Activated CD4-positive, alpha-beta T cell treated with anti-CD3 and anti-CD28 coated beads, Interleukin-2, amount 10 ng/mL, durations not matched to agents 24 days and 14 days (primary cell): ENCODE measurements around the gene AAMP. TPM values are rescaled to one million over a fixed set of nuclear protein-coding genes. Genes with fewer than 3 reads are reported as not detected.
A peak's percentile ranks its signal among the peaks of the same experiment; 100 is the strongest.
"Not testable (repeated sequence)": the region's sequence is repeated elsewhere in the genome, so short reads cannot be mapped to it uniquely, and the experiment has no call there.

Experiments used
- DNase-seq: peaks from one replicate; pipeline ENCODE4 v3.0.0; 2022
- H3K27ac Mint-ChIP-seq: one replicate; pipeline ENCODE4 v1.8.0; 2022; ENCODE audit warnings: mild to moderate bottlenecking, mixed read lengths
- H3K27me3 Mint-ChIP-seq: one replicate; pipeline ENCODE4 v1.8.0; 2022; ENCODE audit warnings: mixed read lengths
- H3K36me3 Mint-ChIP-seq: one replicate; pipeline ENCODE4 v1.8.0; 2022; ENCODE audit warnings: low read depth, mild to moderate bottlenecking, mixed read lengths
- H3K4me1 Mint-ChIP-seq: one replicate; pipeline ENCODE4 v1.8.0; 2021; ENCODE audit warnings: mixed read lengths
- H3K4me3 Mint-ChIP-seq: one replicate; pipeline ENCODE4 v1.8.0; 2022; ENCODE audit warnings: mild to moderate bottlenecking, moderate library complexity, mixed read lengths
- H3K9me3 Mint-ChIP-seq: one replicate; pipeline ENCODE4 v1.8.0; 2021; ENCODE audit warnings: mixed read lengths
- intact Hi-C: fragments of 100-400 bp; cut with micrococcal nuclease; formaldehyde crosslinking; loops from one replicate; pipeline ENCODE4 v1.15.1; 2023
- total RNA-seq: library from RNA; stranded (reverse); gene quantifications from 2 replicates; pipeline ENCODE4 v1.2.3, GENCODE V29; 2022

Gene AAMP
- total RNA-seq, 1 donor from 2014 or later: 89.0 TPM

GRCh38 chr2:218276986-218277755, 7.2 kb upstream of the AAMP start:
- Mint-ChIP-seq H3K27ac (no peak overlapping the region), H3K9me3 (no peaks in the 10 kb centered on the region), H3K4me3 (no peak overlapping the region), H3K4me1 (peaks cover 11% of the 10 kb centered on the region), H3K36me3 (peaks cover 61% of the 10 kb centered on the region), H3K27me3 (no peaks in the 10 kb centered on the region)
- intact Hi-C loops: loop anchor here (10.0 kb wide), 1 partner anchor 1862 kb away; the partner anchor contains the start of gene SMARCAL1
- no peak for DNase-seq

- Mint-ChIP-seq H3K27ac (peak overlapping the region; percentile 5), H3K4me1 (peaks cover 23% of the 10 kb centered on the region), H3K9me3 (no peaks in the 10 kb centered on the region), H3K27me3 (no peaks in the 10 kb centered on the region), H3K36me3 (peaks cover 60% of the 10 kb centered on the region), H3K4me3 (no peak overlapping the region)
- intact Hi-C loops: loop anchor here (10.0 kb wide), 1 partner anchor 1861 kb away; the partner anchor contains the start of gene SMARCAL1
- no peak for DNase-seq
These were observed 5.6 kb upstream of the AAMP start for GRCh38 chr2:218275371-218276072.

- H3K4me3 Mint-ChIP-seq: no peak overlapping the region
- intact Hi-C loops: loop anchor here (5.0 to 10.0 kb wide), 2 partner anchors 1268 to 1860 kb away; partner anchors contain the start of genes CHPF, SMARCAL1 and TMEM198
- H3K9me3 Mint-ChIP-seq: no peaks in the 10 kb centered on the region
- peaks cover 25% of the 10 kb centered on the region for H3K4me1 Mint-ChIP-seq
- no peak overlapping the region for H3K27ac Mint-ChIP-seq
- peaks cover 58% of the 10 kb centered on the region for H3K36me3 Mint-ChIP-seq
- no peak for DNase-seq
- peaks cover 2% of the 10 kb centered on the region for H3K27me3 Mint-ChIP-seq
These were observed 4.6 kb upstream of the AAMP start for GRCh38 chr2:218274586-218274985.

GRCh38 chr2:218273908-218274249, 3.9 kb upstream of the AAMP start:
- DNase-seq: no peak
- Mint-ChIP-seq H3K36me3 (peaks cover 58% of the 10 kb centered on the region), H3K9me3 (no peaks in the 10 kb centered on the region), H3K27ac (no peak overlapping the region), H3K27me3 (peaks cover 2% of the 10 kb centered on the region), H3K4me1 (peaks cover 29% of the 10 kb centered on the region), H3K4me3 (no peak overlapping the region)
- intact Hi-C loops: loop anchor here (2.0 to 10.0 kb wide), 3 partner anchors 83 to 1859 kb away; partner anchors contain the start of genes CATIP, CHPF, SMARCAL1 and TMEM198

- H3K4me3 Mint-ChIP-seq, H3K27ac Mint-ChIP-seq, H3K9me3 Mint-ChIP-seq, H3K27me3 Mint-ChIP-seq, DNase-seq: not testable (repeated sequence)
- H3K36me3 Mint-ChIP-seq: peaks cover 55% of the 10 kb centered on the region
- peaks cover 29% of the 10 kb centered on the region for H3K4me1 Mint-ChIP-seq
- intact Hi-C loops: loop anchor here (2.0 to 10.0 kb wide), 3 partner anchors 83 to 1859 kb away; partner anchors contain the start of genes CATIP, CHPF, SMARCAL1 and TMEM198
These were observed 3.4 kb upstream of the AAMP start for GRCh38 chr2:218273214-218273907.

- Mint-ChIP-seq H3K36me3 (peaks cover 53% of the 10 kb centered on the region), H3K9me3 (no peaks in the 10 kb centered on the region), H3K27ac (peak overlapping the region; percentile 29), H3K4me3 (peak overlapping the region; percentile 28), H3K27me3 (peaks cover 2% of the 10 kb centered on the region), H3K4me1 (peaks cover 29% of the 10 kb centered on the region)
- intact Hi-C loops: loop anchor here (2.0 to 10.0 kb wide), 3 partner anchors 84 to 1858 kb away; partner anchors contain the start of genes CATIP, CHPF, SMARCAL1 and TMEM198
- DNase-seq: peak; percentile 94
These were observed 2.7 kb upstream of the AAMP start for GRCh38 chr2:218272531-218273212.

- peaks cover 2% of the 10 kb centered on the region for H3K27me3 Mint-ChIP-seq
- peak overlapping the region; percentile 99 for H3K4me3 Mint-ChIP-seq
- no peaks in the 10 kb centered on the region for H3K9me3 Mint-ChIP-seq
- H3K36me3 Mint-ChIP-seq: peaks cover 53% of the 10 kb centered on the region
- DNase-seq: no peak
- H3K27ac Mint-ChIP-seq: peak overlapping the region; percentile 29
- H3K4me1 Mint-ChIP-seq: peaks cover 33% of the 10 kb centered on the region
- intact Hi-C loops: loop anchor here (2.0 to 10.0 kb wide), 3 partner anchors 85 to 1857 kb away; partner anchors contain the start of genes CATIP, CHPF, SMARCAL1 and TMEM198
These were observed 2.1 kb upstream of the AAMP start for GRCh38 chr2:218271865-218272530.

- DNase-seq: no peak
- intact Hi-C loops: loop anchor here (5.0 to 10.0 kb wide), 2 partner anchors 1271 to 1857 kb away; partner anchors contain the start of genes CHPF, SMARCAL1 and TMEM198
- Mint-ChIP-seq H3K4me3 (peak overlapping the region; percentile 99), H3K36me3 (peaks cover 52% of the 10 kb centered on the region), H3K4me1 (peaks cover 35% of the 10 kb centered on the region), H3K27me3 (peaks cover 2% of the 10 kb centered on the region), H3K27ac (peak overlapping the region; percentile 96), H3K9me3 (no peaks in the 10 kb centered on the region)
These were observed 1.5 kb upstream of the AAMP start for GRCh38 chr2:218271487-218271797.

- Mint-ChIP-seq H3K36me3 (peaks cover 53% of the 10 kb centered on the region), H3K4me1 (peaks cover 37% of the 10 kb centered on the region), H3K9me3 (no peaks in the 10 kb centered on the region), H3K27ac (peak overlapping the region; percentile 96), H3K27me3 (peaks cover 2% of the 10 kb centered on the region), H3K4me3 (peak overlapping the region; percentile 99)
- intact Hi-C loops: loop anchor here (1.0 to 10.0 kb wide), 10 partner anchors 15 to 1856 kb away; partner anchors contain the start of genes ARPC2, CHPF, CNOT9 and SMARCAL1
- no peak for DNase-seq
These were observed 967 bp upstream of the AAMP start for GRCh38 chr2:218270721-218271486.

GRCh38 chr2:218267259-218267658, 2.7 kb downstream of the AAMP start:
- no peak overlapping the region for H3K27ac Mint-ChIP-seq
- H3K36me3 Mint-ChIP-seq: peaks cover 37% of the 10 kb centered on the region

GRCh38 chr2:218266316-218266979, 3.5 kb downstream of the AAMP start:
- H3K27ac Mint-ChIP-seq: no peak overlapping the region
- peaks cover 2% of the 10 kb centered on the region for H3K27me3 Mint-ChIP-seq
- intact Hi-C loops: no loop called here
- H3K4me3 Mint-ChIP-seq: no peak overlapping the region
- H3K36me3 Mint-ChIP-seq: peaks cover 33% of the 10 kb centered on the region
- H3K9me3 Mint-ChIP-seq: no peaks in the 10 kb centered on the region
- peaks cover 33% of the 10 kb centered on the region for H3K4me1 Mint-ChIP-seq
- DNase-seq: no peak

More at GRCh38 chr2:218267259-218267658, 2.7 kb downstream of the AAMP start:
- H3K9me3 Mint-ChIP-seq: no peaks in the 10 kb centered on the region
- H3K4me3 Mint-ChIP-seq: peak overlapping the region; percentile 57
- peaks cover 2% of the 10 kb centered on the region for H3K27me3 Mint-ChIP-seq
- DNase-seq: no peak
- intact Hi-C loops: no loop called here
- H3K4me1 Mint-ChIP-seq: peaks cover 41% of the 10 kb centered on the region

GRCh38 chr2:218265626-218266025, 4.3 kb downstream of the AAMP start:
- Mint-ChIP-seq H3K9me3 (no peaks in the 10 kb centered on the region), H3K36me3 (peaks cover 33% of the 10 kb centered on the region), H3K4me3 (no peak overlapping the region), H3K27me3 (peaks cover 2% of the 10 kb centered on the region), H3K27ac (no peak overlapping the region), H3K4me1 (peaks cover 26% of the 10 kb centered on the region)
- intact Hi-C loops: no loop called here
- DNase-seq: no peak
